Mucosa of descending colon (tissue), 3 donors: Measurements from ENCODE around the gene TRMT1L. TPM values are rescaled to one million over a fixed set of nuclear protein-coding genes. Genes with fewer than 3 reads are reported as not detected.

ENCODE experiments used
- ATAC-seq: fragments of 200-7000 bp; cut with Tn5 transposase; one replicate; pipeline ENCODE4 v1.9.1; 2020; ENCODE audit warnings: mild to moderate bottlenecking, moderate library complexity
- DNase-seq, 3 donors: peaks; one replicate each; pipeline ENCODE4 v3.0.0-alpha.2; 2020
- H3K36me3 ChIP-seq: fragments of 200-600 bp; one replicate; pipeline ENCODE4 v1.8.0; 2021; ENCODE audit warnings: low read depth, mild to moderate bottlenecking
- H3K4me1 ChIP-seq: fragments of 200-600 bp; one replicate; pipeline ENCODE4 v1.8.0; 2021; ENCODE audit warnings: low read depth, mild to moderate bottlenecking
- H3K4me3 ChIP-seq: fragments of 200-600 bp; one replicate; pipeline ENCODE4 v1.8.0; 2021; ENCODE audit warnings: mild to moderate bottlenecking
- H3K9me3 ChIP-seq: fragments of 200-600 bp; one replicate; pipeline ENCODE4 v1.8.0; 2021; ENCODE audit warnings: mild to moderate bottlenecking
- intact Hi-C, 2 donors: fragments of 100-400 bp; cut with DNase I in 1 of 2; cut with micrococcal nuclease in 1 of 2; formaldehyde crosslinking; loops; one replicate each; pipeline versions ENCODE4 v1.11.0 to v1.11.1; 2022; cut with DNase I, micrococcal nuclease
- total RNA-seq, 3 donors: library from RNA; stranded (reverse); fragmentation: NEBNext Ultra II Directional in 2 of 3; extraction: Animal tissue kit (Norgen Biotek cat#: 25700) in 2 of 3; gene quantifications; one replicate each; pipeline versions ENCODE4 v1.2.1 to v1.2.4, GENCODE V29; 2021 to 2023
- TF ChIP-seq, protein P1 (sequence below): fragments of 200-600 bp; IDR thresholded peaks from one replicate; pipeline ENCODE4 v1.8.0; 2022; ENCODE audit warnings: antibody characterized with exemption, mild to moderate bottlenecking
- donor health status: DM: no; HTN: no; CAD: no; lungs with moderate emphysema.
- donor health status: DM: no; HTN: no; CAD: no.
- donor health status: DM: no; HTN: yes; CAD: no.

Gene TRMT1L
- total RNA-seq, 3 donors from 2014 or later = 16.3 to 22.9 (median 19.1) TPM

DNA sequence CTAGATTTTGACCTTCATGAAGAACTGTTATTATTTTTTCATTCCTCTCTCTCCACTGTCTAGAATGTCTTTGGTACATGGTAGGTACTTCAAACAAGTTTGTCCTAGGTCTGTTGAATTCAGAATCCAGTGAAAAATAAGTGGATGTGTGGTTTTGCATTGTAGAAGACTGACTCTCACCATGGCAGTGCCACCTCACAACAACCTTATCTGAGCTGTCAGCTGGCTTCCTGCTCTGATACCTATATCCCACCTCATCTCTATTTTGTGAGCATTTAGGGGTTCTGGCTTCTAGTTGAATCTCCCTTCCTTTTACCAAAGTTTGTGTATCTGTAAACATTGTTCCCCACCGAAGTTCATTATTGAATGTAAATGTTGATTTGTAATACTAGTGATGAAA lies 9.4 kb upstream of the TRMT1L start:
- ATAC-seq = no peak
- H3K9me3 ChIP-seq = no peaks in the 10 kb centered on the region
- no peak overlapping the region for H3K4me3 ChIP-seq
- TF ChIP-seq, protein P1, sequence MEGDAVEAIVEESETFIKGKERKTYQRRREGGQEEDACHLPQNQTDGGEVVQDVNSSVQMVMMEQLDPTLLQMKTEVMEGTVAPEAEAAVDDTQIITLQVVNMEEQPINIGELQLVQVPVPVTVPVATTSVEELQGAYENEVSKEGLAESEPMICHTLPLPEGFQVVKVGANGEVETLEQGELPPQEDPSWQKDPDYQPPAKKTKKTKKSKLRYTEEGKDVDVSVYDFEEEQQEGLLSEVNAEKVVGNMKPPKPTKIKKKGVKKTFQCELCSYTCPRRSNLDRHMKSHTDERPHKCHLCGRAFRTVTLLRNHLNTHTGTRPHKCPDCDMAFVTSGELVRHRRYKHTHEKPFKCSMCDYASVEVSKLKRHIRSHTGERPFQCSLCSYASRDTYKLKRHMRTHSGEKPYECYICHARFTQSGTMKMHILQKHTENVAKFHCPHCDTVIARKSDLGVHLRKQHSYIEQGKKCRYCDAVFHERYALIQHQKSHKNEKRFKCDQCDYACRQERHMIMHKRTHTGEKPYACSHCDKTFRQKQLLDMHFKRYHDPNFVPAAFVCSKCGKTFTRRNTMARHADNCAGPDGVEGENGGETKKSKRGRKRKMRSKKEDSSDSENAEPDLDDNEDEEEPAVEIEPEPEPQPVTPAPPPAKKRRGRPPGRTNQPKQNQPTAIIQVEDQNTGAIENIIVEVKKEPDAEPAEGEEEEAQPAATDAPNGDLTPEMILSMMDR = no peak
- no peaks in the 10 kb centered on the region for H3K36me3 ChIP-seq
- no peaks in the 10 kb centered on the region for H3K4me1 ChIP-seq
- intact Hi-C loops = no loop called here
- no peak for DNase-seq

DNA sequence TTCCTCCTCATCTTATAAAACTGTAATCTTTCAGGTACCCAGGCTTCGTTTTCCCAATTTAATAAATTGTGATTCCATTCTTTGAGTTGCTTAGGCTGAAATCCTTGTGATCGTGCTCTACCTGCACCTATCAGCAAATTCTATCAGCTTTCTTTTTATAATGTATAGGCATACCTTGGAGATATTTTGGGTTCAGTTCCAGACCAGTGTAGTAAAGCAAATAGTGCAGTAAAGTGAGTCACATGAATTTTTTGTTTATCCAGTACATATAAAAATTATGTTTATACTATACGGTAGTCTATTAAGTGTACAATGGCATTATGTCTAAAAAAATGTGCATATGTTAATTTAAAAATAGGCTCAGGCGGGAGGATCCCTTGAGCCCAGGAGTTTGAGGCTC lies 5.7 kb upstream of the TRMT1L start:
- intact Hi-C loops = no loop called here
- TF ChIP-seq, protein P1 = no peak
- peaks cover 8% of the 10 kb centered on the region for H3K4me1 ChIP-seq
- no peak overlapping the region for H3K4me3 ChIP-seq
- H3K9me3 ChIP-seq = no peaks in the 10 kb centered on the region
- no peaks in the 10 kb centered on the region for H3K36me3 ChIP-seq
- DNase-seq (no peak), ATAC-seq (no peak)

DNA sequence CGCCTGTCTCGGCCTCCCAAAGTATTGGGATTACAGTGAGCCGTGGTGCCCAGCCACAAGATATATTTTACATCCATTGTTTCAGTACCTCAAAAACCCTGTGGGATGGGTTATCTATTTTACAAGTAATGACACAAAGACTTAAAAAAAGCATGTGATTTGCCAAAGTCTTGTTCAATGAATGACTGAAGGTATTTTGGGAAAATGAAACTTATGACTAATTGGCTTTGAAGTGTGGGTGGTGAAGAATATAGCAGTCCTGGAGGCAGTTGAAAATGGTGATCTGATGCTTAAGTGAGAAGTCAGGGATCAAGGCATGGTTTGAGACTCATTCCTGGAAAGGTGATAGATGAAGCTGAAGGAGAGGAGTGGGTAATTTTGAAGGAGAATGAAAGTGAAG lies 3.2 kb upstream of the TRMT1L start:
- Histone ChIP-seq H3K9me3 (no peaks in the 10 kb centered on the region), H3K36me3 (no peaks in the 10 kb centered on the region), H3K4me1 (peaks cover 14% of the 10 kb centered on the region), H3K4me3 (no peak overlapping the region)
- no peak for DNase-seq
- intact Hi-C loops = loop anchor here in 1 of 2 donors (10.0 kb wide), 1 partner anchor 115 kb away; the partner anchor contains the start of gene RNF2
- no peak for ATAC-seq
- TF ChIP-seq, protein P1 = no peak

DNA sequence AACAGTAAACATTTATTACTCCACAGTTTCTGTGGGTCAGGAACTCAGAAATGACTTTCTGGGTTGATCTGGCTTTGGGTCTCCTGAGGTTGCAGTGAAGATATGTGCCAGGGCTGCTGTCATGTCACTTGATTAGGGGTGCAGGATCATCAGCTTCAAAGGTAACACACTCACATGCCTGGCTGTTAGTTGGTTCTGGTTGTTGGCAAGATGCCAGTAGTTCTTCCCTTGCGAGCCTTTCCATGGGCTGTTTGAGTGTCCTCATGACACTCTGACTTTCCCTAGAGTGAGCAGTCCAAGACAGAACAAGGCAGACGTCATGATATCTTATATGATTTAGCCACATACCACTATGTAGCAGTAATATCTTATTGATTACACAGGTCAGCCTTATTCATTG lies 2.0 kb upstream of the TRMT1L start:
- Histone ChIP-seq H3K9me3 (no peaks in the 10 kb centered on the region), H3K36me3 (no peaks in the 10 kb centered on the region), H3K4me1 (peaks cover 14% of the 10 kb centered on the region), H3K4me3 (no peak overlapping the region)
- peak in 1 of 3 donors; percentile 15 for DNase-seq
- intact Hi-C loops = loop anchor here in 1 of 2 donors (10.0 kb wide), 1 partner anchor 114 kb away; the partner anchor contains the start of gene RNF2
- no peak for ATAC-seq
- TF ChIP-seq, protein P1 = no peak

DNA sequence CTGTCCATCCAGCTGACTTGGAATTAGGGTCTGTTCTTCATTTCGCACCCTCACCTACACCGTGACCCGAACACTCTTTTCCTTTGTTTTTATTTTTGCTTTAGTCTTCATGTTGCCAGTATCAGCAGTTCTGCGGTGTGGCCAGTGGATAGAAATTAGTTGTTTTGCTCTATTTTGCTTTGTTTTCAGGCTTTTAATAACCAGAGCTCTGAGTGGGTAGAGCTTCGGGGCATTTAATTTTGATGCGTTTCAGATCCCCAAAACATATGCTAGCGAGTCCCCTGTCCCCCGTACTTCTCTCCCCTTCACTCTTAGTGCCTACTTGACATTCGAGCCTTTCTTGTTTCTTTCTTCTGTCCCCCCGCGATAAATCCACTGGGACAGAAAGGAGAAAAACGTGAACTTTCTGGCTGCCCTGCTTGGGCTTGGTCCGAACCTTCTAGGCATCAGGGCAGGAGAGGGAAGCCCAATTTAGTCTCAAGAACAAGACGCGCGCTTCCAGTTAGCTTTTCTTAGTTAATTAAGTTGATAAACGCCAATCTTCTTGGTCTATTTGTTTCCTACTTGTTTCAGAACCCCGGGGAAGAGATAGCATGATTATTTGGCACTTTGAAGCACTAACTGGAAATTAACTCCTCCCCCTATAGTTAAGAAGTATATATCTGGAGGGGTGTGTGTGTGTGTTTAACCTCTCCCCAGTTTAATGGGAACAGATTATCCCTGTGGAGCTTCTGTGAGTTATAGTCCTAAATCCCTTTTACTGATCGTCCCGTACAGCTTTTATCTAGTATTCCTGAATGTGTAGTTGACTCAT lies 1.1 kb upstream of the TRMT1L start:
- ATAC-seq (no peak), DNase-seq (peak in 2 of 3 donors; percentile 25 to 30)
- TF ChIP-seq, protein P1 = no peak
- peaks cover 14% of the 10 kb centered on the region for H3K4me1 ChIP-seq
- peak overlapping the region; percentile 46 for H3K4me3 ChIP-seq
- no peaks in the 10 kb centered on the region for H3K36me3 ChIP-seq
- no peaks in the 10 kb centered on the region for H3K9me3 ChIP-seq
- intact Hi-C loops = loop anchor here in 1 of 2 donors (10.0 kb wide), 1 partner anchor 113 kb away; the partner anchor contains the start of gene RNF2
